Choroid plexus epithelial cell (primary cell): Measurements from ENCODE around the gene LSM12.
"Not testable (repeated sequence)": the region's sequence is repeated elsewhere in the genome, so short reads cannot be mapped to it uniquely, and the experiment has no call there.

Source experiments
- DNase-seq: peaks from one replicate; pipeline ENCODE4 v3.0.0-alpha.2; 2010; ENCODE audit warnings: low read depth
- H3K4me3 ChIP-seq: 2 replicates; pipeline ENCODE4 v1.5.1; 2011; ENCODE audit warnings: low read depth, mild to moderate bottlenecking, control low read depth, low read length, moderate library complexity
- TF ChIP-seq, protein P1 (sequence below): conservative IDR thresholded peaks from 2 replicates; pipeline ENCODE4 v1.5.1; 2011; ENCODE audit warnings: low read depth, mild to moderate bottlenecking, control low read depth, inconsistent platforms, low read length, moderate library complexity

Gene LSM12

GRCh38 chr17:44000871-44001460 is 65.5 kb downstream of the LSM12 start:
- TF ChIP-seq, protein P1, sequence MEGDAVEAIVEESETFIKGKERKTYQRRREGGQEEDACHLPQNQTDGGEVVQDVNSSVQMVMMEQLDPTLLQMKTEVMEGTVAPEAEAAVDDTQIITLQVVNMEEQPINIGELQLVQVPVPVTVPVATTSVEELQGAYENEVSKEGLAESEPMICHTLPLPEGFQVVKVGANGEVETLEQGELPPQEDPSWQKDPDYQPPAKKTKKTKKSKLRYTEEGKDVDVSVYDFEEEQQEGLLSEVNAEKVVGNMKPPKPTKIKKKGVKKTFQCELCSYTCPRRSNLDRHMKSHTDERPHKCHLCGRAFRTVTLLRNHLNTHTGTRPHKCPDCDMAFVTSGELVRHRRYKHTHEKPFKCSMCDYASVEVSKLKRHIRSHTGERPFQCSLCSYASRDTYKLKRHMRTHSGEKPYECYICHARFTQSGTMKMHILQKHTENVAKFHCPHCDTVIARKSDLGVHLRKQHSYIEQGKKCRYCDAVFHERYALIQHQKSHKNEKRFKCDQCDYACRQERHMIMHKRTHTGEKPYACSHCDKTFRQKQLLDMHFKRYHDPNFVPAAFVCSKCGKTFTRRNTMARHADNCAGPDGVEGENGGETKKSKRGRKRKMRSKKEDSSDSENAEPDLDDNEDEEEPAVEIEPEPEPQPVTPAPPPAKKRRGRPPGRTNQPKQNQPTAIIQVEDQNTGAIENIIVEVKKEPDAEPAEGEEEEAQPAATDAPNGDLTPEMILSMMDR, result no peak
- no peak for DNase-seq
- no peak overlapping the region for H3K4me3 ChIP-seq

DNA sequence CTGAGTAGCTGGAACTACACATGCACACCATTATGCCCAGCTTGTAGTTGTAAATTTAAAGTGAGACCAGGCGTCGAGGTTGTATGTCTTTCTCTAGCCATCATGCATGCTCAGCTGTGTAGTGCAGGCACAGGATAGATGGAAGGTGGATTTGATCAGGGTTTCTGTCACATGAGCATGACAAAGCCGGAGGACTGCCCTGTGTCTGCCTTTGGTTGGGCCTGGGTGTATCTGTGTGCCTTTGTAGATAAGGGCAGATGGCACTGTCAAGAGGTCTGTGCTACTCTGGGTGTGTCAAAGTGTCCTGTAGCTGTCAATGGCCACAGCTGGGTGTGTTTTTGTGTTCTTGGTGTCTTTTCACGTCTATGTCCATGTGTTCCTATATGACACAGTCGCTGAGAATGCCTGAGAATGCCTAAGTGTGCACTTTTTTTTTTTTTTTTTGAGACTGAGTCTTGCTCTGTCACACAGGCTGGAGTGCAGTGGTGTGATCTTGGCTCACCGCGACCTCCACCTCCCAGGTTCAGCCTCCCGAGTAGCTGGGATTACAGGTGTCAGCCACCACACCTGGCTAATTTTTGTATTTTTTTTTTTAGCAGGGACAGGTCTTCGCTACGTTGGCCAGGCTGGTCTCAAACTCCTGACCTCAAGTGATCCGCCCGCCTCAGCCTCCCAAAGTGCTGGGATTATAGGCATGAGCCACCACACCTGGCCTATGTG is 66.2 kb downstream of the LSM12 start:
- TF ChIP-seq, protein P1, result no peak
- DNase-seq, result no peak
- H3K4me3 ChIP-seq, result no peak overlapping the region

DNA sequence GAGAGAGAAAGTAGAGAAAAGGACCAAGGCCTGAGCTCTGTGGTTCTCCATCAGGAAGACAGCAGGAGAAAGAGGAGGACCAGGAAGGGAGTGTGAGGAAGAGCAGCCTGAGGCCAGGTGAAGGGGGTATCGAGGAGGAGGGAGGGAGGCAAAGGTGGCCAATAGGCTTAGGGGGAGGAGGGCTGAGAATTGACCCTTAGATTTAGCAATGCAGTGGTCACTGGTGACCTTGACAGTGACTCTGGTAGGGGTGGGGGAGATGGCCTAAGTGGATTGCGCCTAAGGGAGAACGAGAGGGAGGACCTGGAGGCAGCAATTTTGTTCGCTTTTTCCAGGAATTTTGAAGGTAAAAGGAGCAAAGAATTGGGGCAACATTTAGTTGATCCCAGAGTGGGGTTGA is 67.4 kb downstream of the LSM12 start:
- DNase-seq, result no peak
- TF ChIP-seq, protein P1, result no peak
- no peak overlapping the region for H3K4me3 ChIP-seq

- H3K4me3 ChIP-seq, result no peak overlapping the region
- TF ChIP-seq, protein P1, result no peak
- DNase-seq, result peak; percentile 57
Measured at GRCh38 chr17:43998552-43998951, 67.9 kb downstream of the LSM12 start.

- H3K4me3 ChIP-seq, DNase-seq: not testable (repeated sequence)
Measured at GRCh38 chr17:43997180-43997579, 69.3 kb downstream of the LSM12 start.

DNA sequence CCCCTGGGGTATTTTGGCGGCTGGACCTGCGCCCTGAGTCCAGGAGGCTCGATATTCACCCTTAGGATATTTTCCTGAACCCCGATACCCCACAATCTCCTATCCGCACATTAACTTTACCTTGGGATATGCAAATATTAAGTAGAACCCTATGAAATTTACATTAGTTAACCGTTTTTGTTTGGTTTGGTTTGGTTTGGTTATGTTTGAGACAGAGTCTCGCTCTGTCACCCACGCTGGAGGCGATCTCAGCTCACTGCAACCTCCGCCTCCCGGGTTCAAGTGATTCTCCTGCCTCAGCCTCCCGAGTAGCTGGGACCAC is 71.4 kb downstream of the LSM12 start:
- DNase-seq, result no peak
- TF ChIP-seq, protein P1, result no peak
- H3K4me3 ChIP-seq, result no peak overlapping the region

DNA sequence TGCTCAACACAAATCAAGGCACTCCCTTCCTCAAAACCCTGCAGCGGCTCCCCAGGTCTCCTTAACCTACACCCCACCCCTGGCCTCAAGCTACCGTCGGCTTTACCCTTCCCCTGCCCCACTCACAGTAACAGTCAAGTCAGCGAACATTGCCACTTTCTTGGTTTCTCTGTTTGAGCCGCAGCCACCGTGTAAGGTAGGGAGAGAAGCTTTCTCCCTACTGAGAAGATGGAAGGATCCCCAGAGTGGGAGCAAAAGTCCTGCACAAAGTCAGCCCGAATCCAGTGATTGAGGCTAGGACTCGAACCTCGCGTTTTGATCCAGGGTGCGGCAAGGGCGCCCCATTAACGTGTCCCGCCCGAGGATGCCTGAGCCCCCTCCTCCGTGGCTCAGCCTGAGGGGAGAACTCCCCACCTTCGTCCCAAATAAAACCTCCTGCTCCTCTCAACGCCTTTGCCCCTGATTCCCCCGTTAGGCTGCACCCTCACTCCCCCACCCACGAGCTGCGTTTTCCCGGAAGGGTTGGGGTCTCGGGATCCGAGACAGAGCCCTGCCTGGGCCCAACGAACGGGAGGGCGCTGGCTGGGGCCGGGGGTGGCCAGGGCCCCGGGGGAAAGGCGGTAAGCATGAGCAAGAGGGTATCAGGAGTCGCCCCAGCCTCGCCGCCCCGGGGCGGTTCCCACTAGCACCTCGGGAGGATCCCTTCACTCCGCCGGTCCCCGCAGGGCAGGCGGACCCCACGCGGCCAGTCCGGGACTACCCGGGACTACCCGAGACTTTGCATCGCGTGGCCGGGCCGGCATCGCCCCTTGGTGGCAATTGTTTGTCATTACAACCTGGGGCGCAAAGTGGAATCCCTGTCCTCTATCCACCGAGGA is 72.0 kb downstream of the LSM12 start:
- DNase-seq, result peak; percentile 67
- peak overlapping the region; percentile 48 for H3K4me3 ChIP-seq
- TF ChIP-seq, protein P1, result peak; percentile 88
